Kidney (tissue), 14 donors: ENCODE results near the gene SCAPER. TPM values are rescaled to one million over a fixed set of nuclear protein-coding genes. Genes with fewer than 3 reads are reported as not detected.

Source experiments
- DNase-seq, 5 donors: peaks; one replicate each; pipeline ENCODE4 v3.0.0-alpha.2; 2013 to 2020
- FAIRE-seq: peaks from 2 replicates; lab custom pipeline; 2012; peaks lifted over from hg19 to GRCh38; lab: Jason Lieb, UNC
- H3K27ac ChIP-seq, 2 donors: one replicate each; pipeline ENCODE4 v1.7.0; 2013; ENCODE audit warnings: low read depth in 2 of 2, low read length in 2 of 2, inconsistent platforms in 1 of 2
- H3K27me3 ChIP-seq: one replicate; pipeline ENCODE4 v1.7.1; 2013; ENCODE audit warnings: low read length, inconsistent platforms; ENCODE audit not compliant: control insufficient read depth, insufficient read depth
- H3K36me3 ChIP-seq, 3 donors: one replicate each; pipeline versions ENCODE4 v1.7.0 to v1.7.1; 2013; ENCODE audit warnings: low read length in 3 of 3, control low read depth in 1 of 3, inconsistent platforms in 1 of 3; ENCODE audit not compliant: insufficient read depth in 3 of 3, control insufficient read depth in 2 of 3
- H3K4me1 ChIP-seq, 3 donors: one replicate each; pipeline versions ENCODE4 v1.7.0 to v1.7.1; 2013; ENCODE audit warnings: low read length in 3 of 3, inconsistent platforms in 1 of 3, low read depth in 1 of 3; ENCODE audit not compliant: control insufficient read depth in 2 of 3, insufficient read depth in 2 of 3
- H3K4me3 ChIP-seq, 3 donors: one replicate each; pipeline versions ENCODE4 v1.7.0 to v1.8.1; 2013; ENCODE audit warnings: low read length in 3 of 3, control low read depth in 1 of 3, inconsistent platforms in 1 of 3
- H3K9ac ChIP-seq, 3 donors: one replicate each; pipeline versions ENCODE4 v1.7.0 to v1.7.1; 2013; ENCODE audit warnings: low read length in 3 of 3, control low read depth in 1 of 3, inconsistent platforms in 1 of 3
- H3K9me3 ChIP-seq, 3 donors: one replicate each; pipeline versions ENCODE4 v1.7.0 to v1.7.1; 2013; ENCODE audit warnings: low read length in 3 of 3, control low read depth in 1 of 3, inconsistent platforms in 1 of 3; ENCODE audit not compliant: control insufficient read depth in 2 of 3, insufficient read depth in 1 of 3
- CTCF ChIP-seq: IDR thresholded peaks from 3 replicates; pipeline ENCODE4 v1.5.1; 2012; ENCODE audit warnings: mild to moderate bottlenecking, moderate library complexity, borderline replicate concordance; ENCODE audit not compliant: insufficient read depth; ENCODE audit errors: extremely low read depth
- intact Hi-C: fragments of 100-400 bp; cut with DNase I; formaldehyde crosslinking; loops from one replicate; pipeline ENCODE4 v1.11.1; 2022
- polyA plus RNA-seq: library from polyadenylated mRNA; stranded (reverse); fragments of 350-450 nt; fragmentation: Illumina TruSeq; extraction: RNeasy Lipid Tissue Mini Kit (QIAGEN cat#74804); gene quantifications from one replicate; pipeline ENCODE4 v1.2.3, GENCODE V29; 2014; ENCODE audit warnings: low read depth, low replicate concordance; ENCODE audit not compliant: insufficient read depth
- total RNA-seq: library from RNA; stranded (reverse); fragmentation: NEBNext Ultra II Directional; extraction: Animal tissue kit (Norgen Biotek cat#: 25700); gene quantifications from one replicate; pipeline ENCODE4 v1.2.1, GENCODE V29; 2021
- donor health status: control.
- donor health status: control.
- donor health status: control.
- donor health status: control.
- donor health status: control.
- donor health status: DM: yes; HTN: yes; CAD: no.
- donor health status: Normal renal cell carcinoma (clear cell type).

The SCAPER gene
- total and polyA plus RNA-seq, 2 donors from 2014 or later, result 11.6 to 39.4 TPM

- no peaks in the 10 kb centered on the region for H3K27me3 ChIP-seq
- intact Hi-C loops, result no loop called here
- DNase-seq (peak in 2 of 5 donors; percentile 17 to 48), FAIRE-seq (no peak)
- no peak overlapping the region for H3K27ac ChIP-seq
- H3K9me3 ChIP-seq, result no peaks in the 10 kb centered on the region
- H3K4me1 ChIP-seq, result no peaks in the 10 kb centered on the region
- no peaks in the 10 kb centered on the region for H3K36me3 ChIP-seq
- H3K9ac ChIP-seq, result no peak overlapping the region
- no peak for TF ChIP-seq CTCF
- H3K4me3 ChIP-seq, result no peak overlapping the region
Measured at GRCh38 chr15:76533995-76534394, 371.1 kb downstream of the SCAPER start.

GRCh38 chr15:76533060-76533820, 371.9 kb downstream of the SCAPER start:
- Histone ChIP-seq H3K4me1 (no peaks in the 10 kb centered on the region), H3K27me3 (no peaks in the 10 kb centered on the region), H3K9me3 (no peaks in the 10 kb centered on the region), H3K4me3 (no peak overlapping the region), H3K9ac (no peak overlapping the region), H3K27ac (no peak overlapping the region), H3K36me3 (no peaks in the 10 kb centered on the region)
- TF ChIP-seq CTCF, result no peak
- no peak for DNase-seq
- no peak for FAIRE-seq
- intact Hi-C loops, result no loop called here

- no peaks in the 10 kb centered on the region for H3K27me3 ChIP-seq
- DNase-seq (no peak), FAIRE-seq (no peak)
- no peak overlapping the region for H3K4me3 ChIP-seq
- no peak for TF ChIP-seq CTCF
- intact Hi-C loops, result no loop called here
- H3K9me3 ChIP-seq, result no peaks in the 10 kb centered on the region
- no peaks in the 10 kb centered on the region for H3K36me3 ChIP-seq
- H3K4me1 ChIP-seq, result no peaks in the 10 kb centered on the region
- H3K27ac ChIP-seq, result no peak overlapping the region
- no peak overlapping the region for H3K9ac ChIP-seq
Measured at GRCh38 chr15:76529911-76530310, 375.2 kb downstream of the SCAPER start.
